Gastroesophageal sphincter (tissue), 3 donors: Measurements from ENCODE around the gene PROM2.

ENCODE experiments used
- POLR2A ChIP-seq, 2 donors: fragments of 450-650 bp; IDR thresholded peaks; one replicate each; pipeline ENCODE4 v1.6.1; 2017; ENCODE audit warnings: antibody characterized with exemption in 2 of 2, mild to moderate bottlenecking in 2 of 2, moderate library complexity in 1 of 2
- TF ChIP-seq, protein P1 (sequence below), 4 experiments: fragments of 200-600 bp in 2 of 4; fragments of 450-650 bp in 2 of 4; sonication (generic) in 1 of 4; IDR thresholded peaks; one replicate each; pipeline ENCODE4 v1.5.1; 2017 to 2019; ENCODE audit warnings: antibody characterized with exemption in 4 of 4, mild to moderate bottlenecking in 2 of 4, moderate library complexity in 2 of 4

DNA sequence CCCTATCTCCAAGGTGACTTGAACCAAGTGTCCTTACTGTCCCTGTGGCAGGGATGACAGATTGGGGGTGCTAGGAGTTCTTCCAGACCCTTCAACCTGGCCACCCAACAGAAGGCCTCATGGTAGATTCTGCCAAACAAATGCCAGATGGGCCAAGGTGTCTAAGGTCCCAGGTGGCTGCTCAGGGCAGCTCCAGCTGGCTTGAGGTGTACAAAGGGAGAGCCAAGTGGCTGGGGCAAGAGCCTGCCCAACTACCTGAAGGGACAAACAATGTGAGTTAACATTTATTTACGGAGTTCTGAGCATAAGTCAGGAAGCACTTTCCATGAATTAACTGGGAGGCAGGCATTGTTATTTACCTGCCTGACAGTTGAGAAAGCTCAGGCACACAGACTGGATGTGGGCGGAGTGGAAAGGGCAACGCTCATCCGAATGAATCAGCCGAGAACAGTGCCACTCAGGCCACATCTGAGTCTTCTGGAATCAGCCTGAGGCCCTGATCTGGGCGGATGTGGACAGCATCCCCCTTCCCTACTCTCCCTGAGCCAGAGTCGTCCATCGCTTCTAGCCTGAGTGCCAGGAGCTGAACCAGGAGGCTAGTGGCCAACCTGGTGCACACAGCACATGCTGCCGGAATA is 18.5 kb downstream of the PROM2 start:
- TF ChIP-seq, protein P1, sequence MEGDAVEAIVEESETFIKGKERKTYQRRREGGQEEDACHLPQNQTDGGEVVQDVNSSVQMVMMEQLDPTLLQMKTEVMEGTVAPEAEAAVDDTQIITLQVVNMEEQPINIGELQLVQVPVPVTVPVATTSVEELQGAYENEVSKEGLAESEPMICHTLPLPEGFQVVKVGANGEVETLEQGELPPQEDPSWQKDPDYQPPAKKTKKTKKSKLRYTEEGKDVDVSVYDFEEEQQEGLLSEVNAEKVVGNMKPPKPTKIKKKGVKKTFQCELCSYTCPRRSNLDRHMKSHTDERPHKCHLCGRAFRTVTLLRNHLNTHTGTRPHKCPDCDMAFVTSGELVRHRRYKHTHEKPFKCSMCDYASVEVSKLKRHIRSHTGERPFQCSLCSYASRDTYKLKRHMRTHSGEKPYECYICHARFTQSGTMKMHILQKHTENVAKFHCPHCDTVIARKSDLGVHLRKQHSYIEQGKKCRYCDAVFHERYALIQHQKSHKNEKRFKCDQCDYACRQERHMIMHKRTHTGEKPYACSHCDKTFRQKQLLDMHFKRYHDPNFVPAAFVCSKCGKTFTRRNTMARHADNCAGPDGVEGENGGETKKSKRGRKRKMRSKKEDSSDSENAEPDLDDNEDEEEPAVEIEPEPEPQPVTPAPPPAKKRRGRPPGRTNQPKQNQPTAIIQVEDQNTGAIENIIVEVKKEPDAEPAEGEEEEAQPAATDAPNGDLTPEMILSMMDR (IDR thresholded peaks at IDR 0.05), result no peak
- no peak for TF ChIP-seq POLR2A (IDR thresholded peaks at IDR 0.05)
